Ovary (tissue), 3 donors: Measurements from ENCODE around the gene MMP3.

ENCODE experiments used
- CTCF ChIP-seq, 3 donors: fragments of 450-650 bp in 2 of 3; fragments of 200-600 bp in 1 of 3; IDR thresholded peaks; one replicate each; pipeline versions ENCODE4 v1.5.1 to v1.8.0; 2016 to 2022; ENCODE audit warnings: antibody characterized with exemption in 3 of 3, mild to moderate bottlenecking in 1 of 3
- EP300 ChIP-seq: sonication (generic); formaldehyde crosslinking; IDR thresholded peaks from one replicate; pipeline ENCODE4 v1.6.1; 2017; ENCODE audit warnings: antibody characterized with exemption
- POLR2A ChIP-seq: fragments of 450-650 bp; IDR thresholded peaks from one replicate; pipeline ENCODE4 v1.6.1; 2017; ENCODE audit warnings: antibody characterized with exemption, mild to moderate bottlenecking, moderate library complexity
- donor health status: DM: no; HTN: no; CAD: no.

GRCh38 chr11:102793677-102794290 lies 49.6 kb downstream of the MMP3 start:
- TF ChIP-seq CTCF (IDR thresholded peaks at IDR 0.05) (no peak), POLR2A (no peak), EP300 (no peak)
